ENCODE results near the gene PRRC2B. TPM values are rescaled to one million over a fixed set of nuclear protein-coding genes. Genes with fewer than 3 reads are reported as not detected.

PRRC2B gene
- total and polyA plus RNA-seq, 2 experiments from 2014 or later: 45.0 to 193 TPM

GRCh38 chr9:131464354-131465000 lies 70.6 kb downstream of the PRRC2B start:
- no peak overlapping the region for H3K4me2 ChIP-seq
- H2AFZ ChIP-seq: no peak overlapping the region
- Mint-ChIP-seq H3K27ac (no peak overlapping the region), H3K9me3 (no peaks in the 10 kb centered on the region), H3K4me1 (no peaks in the 10 kb centered on the region), H3K36me3 (ENCODE audit: low read depth) (peaks cover 90% of the 10 kb centered on the region), H3K27me3 (ENCODE audit: insufficient read depth, low read depth, poor library complexity) (peaks cover 8% of the 10 kb centered on the region), H3K4me3 (no peak overlapping the region)
- TF ChIP-seq ETS1 (IDR thresholded peaks at IDR 0.05) (no peak), CREB1 (CRISPR knock-in tag; IDR thresholded peaks at IDR 0.05; ENCODE audit: low read depth) (no peak)
- H3K4me3 ChIP-seq: no peak overlapping the region
- H3K79me2 ChIP-seq (replicated peaks; ENCODE audit: insufficient read depth): peaks cover 89% of the 10 kb centered on the region
- ATAC-seq: no peak
- peaks cover 54% of the 10 kb centered on the region for H4K20me1 ChIP-seq (replicated peaks; ENCODE audit: insufficient read depth)
- no peak for DNase-seq (ENCODE audit: low spot score)
- H3K36me3 ChIP-seq (ENCODE audit: insufficient read depth): peaks cover 93% of the 10 kb centered on the region
- H3K9me2 ChIP-seq (ENCODE audit: insufficient read depth): no peaks in the 10 kb centered on the region
- H3K27ac ChIP-seq (ENCODE audit: low read depth): no peak overlapping the region
- peaks cover 48% of the 10 kb centered on the region for H3F3A ChIP-seq (replicated peaks; ENCODE audit: low read depth)
- H3K4me1 ChIP-seq (ENCODE audit: insufficient read depth): no peaks in the 10 kb centered on the region
- H3K27me3 ChIP-seq (ENCODE audit: insufficient read depth): no peaks in the 10 kb centered on the region

GRCh38 chr9:131465401-131465800 lies 71.5 kb downstream of the PRRC2B start:
- Mint-ChIP-seq H3K9me3 (no peaks in the 10 kb centered on the region), H3K4me1 (no peaks in the 10 kb centered on the region), H3K36me3 (ENCODE audit: low read depth) (peaks cover 90% of the 10 kb centered on the region), H3K27ac (no peak overlapping the region), H3K4me3 (no peak overlapping the region), H3K27me3 (ENCODE audit: insufficient read depth, low read depth, poor library complexity) (peaks cover 14% of the 10 kb centered on the region)
- Histone ChIP-seq H3K27me3 (ENCODE audit: insufficient read depth) (no peaks in the 10 kb centered on the region), H3K36me3 (ENCODE audit: insufficient read depth) (peaks cover 91% of the 10 kb centered on the region), H3K4me2 (no peak overlapping the region), H4K20me1 (replicated peaks; ENCODE audit: insufficient read depth) (peaks cover 55% of the 10 kb centered on the region), H3K27ac (ENCODE audit: low read depth) (0 out of 2 replicates have a peak overlapping the region, but pooled peaks have one; percentile 55), H3K9me2 (ENCODE audit: insufficient read depth) (no peaks in the 10 kb centered on the region), H3K79me2 (replicated peaks; ENCODE audit: insufficient read depth) (peaks cover 92% of the 10 kb centered on the region), H3K4me3 (no peak overlapping the region), H3F3A (replicated peaks; ENCODE audit: low read depth) (peaks cover 52% of the 10 kb centered on the region), H2AFZ (no peak overlapping the region), H3K4me1 (ENCODE audit: insufficient read depth) (no peaks in the 10 kb centered on the region)
- ATAC-seq (no peak), DNase-seq (ENCODE audit: low spot score) (no peak)
- TF ChIP-seq EZH2phosphoT487 (IDR thresholded peaks at IDR 0.05; ENCODE audit: unreplicated experiment) (peak; percentile 46), CTCF (conservative IDR thresholded peaks at IDR 0.05; ENCODE audit: low read depth in 2 of 2) (no peak)

GRCh38 chr9:131467214-131467935 lies 73.5 kb downstream of the PRRC2B start:
- ATAC-seq: no peak

More at GRCh38 chr9:131467214-131467935, 73.5 kb downstream of the PRRC2B start:
- peaks cover 12% of the 10 kb centered on the region for H3K27me3 Mint-ChIP-seq (ENCODE audit: insufficient read depth, low read depth, poor library complexity)
- Histone ChIP-seq H3K27ac (ENCODE audit: low read depth) (no peak overlapping the region), H3K4me2 (no peak overlapping the region), H3F3A (replicated peaks; ENCODE audit: low read depth) (peaks cover 36% of the 10 kb centered on the region), H3K79me2 (replicated peaks; ENCODE audit: insufficient read depth) (peaks cover 89% of the 10 kb centered on the region), H2AFZ (no peak overlapping the region), H3K9me2 (ENCODE audit: insufficient read depth) (no peaks in the 10 kb centered on the region), H3K4me1 (ENCODE audit: insufficient read depth) (no peaks in the 10 kb centered on the region), H3K36me3 (ENCODE audit: insufficient read depth) (peaks cover 90% of the 10 kb centered on the region), H4K20me1 (replicated peaks; ENCODE audit: insufficient read depth) (peaks cover 56% of the 10 kb centered on the region), H3K4me3 (no peak overlapping the region), H3K27me3 (ENCODE audit: insufficient read depth) (no peaks in the 10 kb centered on the region)
- no peak overlapping the region for H3K27ac Mint-ChIP-seq
- TF ChIP-seq POLR2AphosphoS5 (IDR thresholded peaks at IDR 0.05; ENCODE audit: low read depth) (0 out of 2 replicates have a peak, but pooled peaks have one; percentile 19), REST (IDR thresholded peaks at IDR 0.05; ENCODE audit: unreplicated experiment) (no peak)
- no peak for DNase-seq (ENCODE audit: low spot score)
- no peaks in the 10 kb centered on the region for H3K4me1 Mint-ChIP-seq
- H3K36me3 Mint-ChIP-seq (ENCODE audit: low read depth): peaks cover 91% of the 10 kb centered on the region
- no peak overlapping the region for H3K4me3 Mint-ChIP-seq
- H3K9me3 Mint-ChIP-seq: no peaks in the 10 kb centered on the region
